ENCODE results near the gene DNASE1L1. TPM values are rescaled to one million over a fixed set of nuclear protein-coding genes. Genes with fewer than 3 reads are reported as not detected.

DNASE1L1 gene
- total RNA-seq: 10 to 100 TPM; 23.2 to 27.2 TPM

GRCh38 chrX:154409222-154409871, at the start of gene DNASE1L1:
Gene DNASE1L1 (minus strand): TSS chrX:154409254. CDS start chrX:154405568, 3,686 bp downstream.

GRCh38 chrX:154458116-154458953, 49.3 kb upstream of the DNASE1L1 start, which contains the start of gene PLXNA3:
Gene PLXNA3 (plus strand): TSS chrX:154458281. CDS start chrX:154460184, 1,903 bp downstream.

GRCh38 chrX:154443992-154444754, 35.1 kb upstream of the DNASE1L1 start, which contains the start of gene FAM50A:
Gene FAM50A (plus strand): TSS chrX:154444141. CDS start chrX:154444236, 95 bp downstream.

GRCh38 chrX:154436983-154437752, 28.1 kb upstream of the DNASE1L1 start, which contains the start of gene GDI1:
Gene GDI1 (plus strand): TSS chrX:154437154. CDS start chrX:154437255, 101 bp downstream.

GRCh38 chrX:154428176-154429171, 19.4 kb upstream of the DNASE1L1 start, which contains the start of gene ATP6AP1:
Gene ATP6AP1 (plus strand): TSS chrX:154428677. CDS start chrX:154428693, 16 bp downstream.

GRCh38 chrX:154397888-154398667, 11.0 kb downstream of the DNASE1L1 start, which contains the start of gene RPL10:
Gene RPL10 (plus strand): TSS chrX:154398377. CDS start chrX:154398520, 143 bp downstream.

GRCh38 chrX:154378799-154379568, 30.1 kb downstream of the DNASE1L1 start, which contains the start of gene EMD:
Gene EMD (plus strand): TSS chrX:154379295. CDS start chrX:154379485, 190 bp downstream.

GRCh38 chrX:154374313-154375155, 34.5 kb downstream of the DNASE1L1 start, which contains the start of gene FLNA:
Gene FLNA (minus strand): TSS chrX:154374634. CDS start chrX:154371245, 3,389 bp downstream.

Small RNAs within 50 kb of the gene (microRNA-seq; reads per million reads assigned to microRNA genes)
- 0.83 reads per million for gene MIR6858 (ENCODE audit: borderline microRNAs expressed, borderline replicate concordance)

Other genes with a start within 250 kb of the DNASE1L1 start
- not detected for gene OPN1MW, start 226.7 kb downstream of the DNASE1L1 start, total RNA-seq
- not detected for gene OPN1MW2, start 189.5 kb downstream of the DNASE1L1 start, total RNA-seq
- gene OPN1MW3, start 151.7 kb downstream of the DNASE1L1 start, total RNA-seq: not detected
- not detected for gene TEX28, start 114.1 kb downstream of the DNASE1L1 start, total RNA-seq
- gene TKTL1, start 113.5 kb downstream of the DNASE1L1 start, total RNA-seq: 1 to 10 TPM; 3.0 to 4.1 TPM
- gene FLNA, start 34.6 kb downstream of the DNASE1L1 start, total RNA-seq: 1,000 to 10,000 TPM; 1,016 to 1,083 TPM
- 10 to 100 TPM; 45.9 to 47.5 TPM for gene EMD, start 30.0 kb downstream of the DNASE1L1 start, total RNA-seq
- gene RPL10, start 10.9 kb downstream of the DNASE1L1 start, total RNA-seq: 1,000 to 10,000 TPM; 5,348 to 5,626 TPM
- gene TAFAZZIN, start 2.3 kb upstream of the DNASE1L1 start, total RNA-seq: 100 to 1,000 TPM in 1 of 2 experiments, 10 to 100 TPM in 1; 91.4 to 101 TPM
- 10 to 100 TPM; 46.2 to 51.2 TPM for gene ATP6AP1, start 19.4 kb upstream of the DNASE1L1 start, total RNA-seq
- 100 to 1,000 TPM; 105 to 108 TPM for gene GDI1, start 27.9 kb upstream of the DNASE1L1 start, total RNA-seq
- 10 to 100 TPM; 65.1 to 69.0 TPM for gene FAM50A, start 34.9 kb upstream of the DNASE1L1 start, total RNA-seq
- gene PLXNA3, start 49.0 kb upstream of the DNASE1L1 start, total RNA-seq: 10 to 100 TPM; 41.2 to 47.6 TPM
- 10 to 100 TPM; 35.9 to 39.2 TPM for gene LAGE3, start 70.0 kb upstream of the DNASE1L1 start, total RNA-seq
- 10 to 100 TPM; 42.6 to 45.7 TPM for gene UBL4A, start 77.4 kb upstream of the DNASE1L1 start, total RNA-seq
- 10 to 100 TPM; 25.5 to 25.8 TPM for gene SLC10A3, start 81.4 kb upstream of the DNASE1L1 start, total RNA-seq
- 10 to 100 TPM; 32.3 to 32.7 TPM for gene FAM3A, start 107.0 kb upstream of the DNASE1L1 start, total RNA-seq
- 10 to 100 TPM; 59.0 to 68.1 TPM for gene G6PD, start 137.6 kb upstream of the DNASE1L1 start, total RNA-seq
- gene IKBKG, start 138.4 kb upstream of the DNASE1L1 start, total RNA-seq: 10 to 100 TPM; 43.4 to 45.5 TPM
- not detected for gene CTAG1A, start 175.9 kb upstream of the DNASE1L1 start, total RNA-seq
- gene CTAG1B, start 210.0 kb upstream of the DNASE1L1 start, total RNA-seq: not detected
- gene CTAG2, start 244.3 kb upstream of the DNASE1L1 start, total RNA-seq: not detected

All from activated naive CD4-positive, alpha-beta T cell treated with anti-CD3 and anti-CD28 coated beads, Interleukin-2, amount 10 ng/mL, durations not matched to agents 5 hours and 36 hours (primary cell).